Measurements from ENCODE around the gene CES5A.
"Not testable (repeated sequence)": the region's sequence is repeated elsewhere in the genome, so short reads cannot be mapped to it uniquely, and the experiment has no call there.

Gene CES5A

DNA sequence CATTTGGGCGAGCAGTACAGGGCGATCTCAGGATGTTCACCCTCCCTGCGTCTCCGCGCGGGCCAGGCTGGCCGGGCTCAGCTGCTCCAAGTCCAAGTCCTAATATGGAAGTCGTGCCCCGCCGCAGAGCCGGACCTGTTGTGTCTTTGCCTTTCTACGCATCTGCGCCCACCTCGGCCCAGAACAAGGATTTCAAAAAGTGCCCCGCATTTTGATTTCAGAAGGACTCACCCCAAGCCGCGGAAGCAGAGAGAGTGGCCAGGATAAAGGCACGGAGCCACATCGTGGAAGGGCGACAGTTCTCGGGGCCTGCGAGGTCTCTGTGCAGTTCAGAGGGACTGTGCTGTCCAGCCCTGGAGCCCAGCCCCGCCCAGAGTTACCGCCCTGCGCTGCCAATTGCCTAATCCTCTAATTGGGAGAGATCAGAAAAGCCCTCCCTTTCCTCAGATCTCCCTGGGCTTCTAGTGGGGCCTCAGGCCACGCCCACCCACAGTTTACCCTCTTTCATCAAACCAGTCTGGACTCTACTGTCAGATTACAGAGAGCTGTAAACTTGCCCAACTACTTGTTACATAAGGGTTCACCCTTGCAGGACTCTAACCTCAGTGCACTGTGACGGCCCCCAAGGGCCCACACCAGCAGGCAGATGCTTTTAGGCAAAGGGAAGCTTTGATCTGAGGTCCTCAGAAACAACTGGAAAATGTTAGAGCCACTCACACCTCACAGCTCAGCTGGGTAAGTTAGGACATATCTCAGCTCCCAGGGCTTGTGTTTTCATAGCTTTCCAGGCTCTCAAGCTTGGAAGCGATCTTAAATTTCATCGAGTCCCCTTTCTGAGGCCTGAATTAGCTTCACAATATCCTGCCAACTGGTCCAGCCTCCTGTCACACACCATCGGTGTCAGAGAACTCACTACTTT, 42.1 kb downstream of the CES5A start, which contains the start of gene CES1:
Gene CES1 (minus strand): TSS at position 324 of the 919 bp plus-strand sequence. CDS start 41 bp downstream, at position 283.
- peak in 1 of 2 experiments; percentile 43 for DNase-seq (ENCODE audit: low spot score in 2 of 2)
- H3K9me3 ChIP-seq = no peaks in the 10 kb centered on the region
- in situ Hi-C loops (cut with MboI; ENCODE audit: low sequenced_read_pairs) = no loop called here
- no peaks in the 10 kb centered on the region for H3K27me3 ChIP-seq (ENCODE audit: low read depth)
- no peak within 1 kb of the TSS for H3K4me3 ChIP-seq
- H3K4me1 ChIP-seq = no peaks in the 10 kb centered on the region
- no peaks in the 10 kb centered on the region for H3K36me3 ChIP-seq (replicated peaks)

DNA sequence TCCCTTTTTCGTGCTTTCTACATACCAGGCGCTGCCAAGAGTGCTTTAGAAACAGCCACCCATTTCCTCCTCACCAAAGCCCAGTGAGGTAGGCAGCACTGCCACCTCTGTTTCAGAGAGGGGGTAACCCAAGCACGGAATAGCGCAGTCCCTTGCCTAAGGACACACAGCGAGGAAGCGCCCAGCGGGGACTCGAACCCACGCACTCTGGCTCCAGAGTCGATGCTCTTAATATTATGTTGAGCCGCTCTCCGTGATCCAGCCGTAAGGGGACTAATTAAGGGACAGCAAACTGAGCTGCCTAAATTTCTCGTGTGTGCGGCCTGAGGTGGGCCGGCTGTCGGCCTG, 42.8 kb downstream of the CES5A start:
- Histone ChIP-seq H3K4me1 (no peaks in the 10 kb centered on the region), H3K36me3 (replicated peaks) (no peaks in the 10 kb centered on the region), H3K27me3 (ENCODE audit: low read depth) (no peaks in the 10 kb centered on the region), H3K9me3 (no peaks in the 10 kb centered on the region), H3K4me3 (no peak overlapping the region)
- no peak for DNase-seq (ENCODE audit: low spot score in 2 of 2)
- in situ Hi-C loops (cut with MboI; ENCODE audit: low sequenced_read_pairs) = no loop called here

DNA sequence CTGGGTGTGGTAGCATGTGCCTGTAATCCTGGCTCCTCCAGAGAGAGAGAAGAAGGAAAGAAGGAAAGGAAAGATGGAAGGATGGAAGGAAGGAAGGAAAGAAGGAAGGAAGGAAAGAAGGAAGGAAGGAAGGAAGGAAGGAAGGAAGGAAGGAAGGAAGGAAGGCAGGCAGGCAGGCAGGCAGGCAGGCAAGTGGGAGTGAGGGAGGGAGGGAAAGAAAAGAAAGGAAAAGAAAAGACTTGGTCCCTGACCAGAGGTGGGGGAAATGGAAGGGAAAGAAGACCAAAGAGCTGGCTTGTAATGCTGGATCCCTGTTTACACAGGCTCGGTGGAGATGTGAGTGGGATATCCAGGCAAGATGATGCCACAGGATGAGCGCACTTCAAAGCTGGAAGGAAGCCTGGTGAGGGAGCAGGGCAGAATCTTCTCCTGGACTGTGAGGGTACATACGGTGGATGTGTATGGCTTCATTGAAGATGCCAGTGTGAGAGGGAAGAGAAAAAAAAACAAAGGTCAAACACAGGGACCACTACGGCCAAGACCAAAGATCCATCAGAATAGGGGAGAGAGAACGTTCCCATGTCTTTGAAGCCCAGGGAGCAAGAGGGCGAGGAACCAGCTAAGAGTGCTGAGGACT, 44.4 kb downstream of the CES5A start:
- Histone ChIP-seq H3K4me1 (no peaks in the 10 kb centered on the region), H3K4me3 (no peak overlapping the region)
- in situ Hi-C loops (cut with MboI; ENCODE audit: low sequenced_read_pairs) = no loop called here

DNA sequence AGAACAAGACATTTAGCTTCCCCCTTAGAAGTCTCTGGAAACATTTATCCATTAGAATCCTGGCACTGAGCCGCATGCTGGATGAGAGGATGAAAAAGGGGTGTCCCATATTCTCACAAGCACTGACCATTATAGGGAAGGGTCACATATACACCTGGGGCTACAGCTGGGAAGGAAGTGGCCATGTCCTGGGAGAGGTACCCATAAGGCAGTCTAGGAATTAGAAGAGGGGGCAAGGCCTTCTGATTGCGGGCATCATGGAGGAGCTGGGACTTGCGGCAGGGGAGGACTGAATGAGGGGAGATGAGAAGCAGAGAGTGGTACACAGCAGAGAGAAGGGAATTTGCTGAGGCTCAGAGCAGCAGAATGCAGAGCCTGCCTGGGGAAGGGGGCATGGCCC, 45.9 kb downstream of the CES5A start:
- not testable (repeated sequence) for H3K36me3 ChIP-seq (replicated peaks); H3K4me3 ChIP-seq; DNase-seq (ENCODE audit: low spot score in 2 of 2); H3K27me3 ChIP-seq (ENCODE audit: low read depth); H3K9me3 ChIP-seq; H3K4me1 ChIP-seq
- in situ Hi-C loops (cut with MboI; ENCODE audit: low sequenced_read_pairs) = loop anchor here (10.0 kb wide), 1 partner anchor 54 kb away; no protein-coding TSS in a partner anchor

More for the DNA sequence above, 44.4 kb downstream of the CES5A start:
- H3K9me3 ChIP-seq = no peaks in the 10 kb centered on the region
- H3K27me3 ChIP-seq (ENCODE audit: low read depth) = no peaks in the 10 kb centered on the region
- H3K36me3 ChIP-seq (replicated peaks) = no peaks in the 10 kb centered on the region
- no peak for DNase-seq (ENCODE audit: low spot score in 2 of 2)

DNA sequence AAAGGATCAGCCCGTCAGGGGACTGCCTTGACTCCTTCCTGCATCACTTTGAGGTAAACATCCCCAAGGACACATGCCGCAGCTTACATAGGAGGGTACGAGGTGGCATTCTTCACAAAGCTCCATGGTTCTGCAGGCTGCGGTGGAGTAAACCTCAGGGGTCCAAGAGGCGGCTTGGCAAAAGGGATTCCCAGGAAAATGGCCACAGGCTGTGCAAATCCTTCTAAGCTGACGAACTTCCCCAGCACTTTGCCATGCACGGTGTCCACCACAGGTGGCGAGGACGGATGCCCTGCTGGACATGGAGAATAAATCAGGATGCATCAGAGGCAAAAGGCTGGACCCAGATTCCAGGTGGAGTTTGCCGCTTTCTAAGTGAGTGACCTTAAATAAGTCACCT, 46.5 kb downstream of the CES5A start:
- no peaks in the 10 kb centered on the region for H3K27me3 ChIP-seq (ENCODE audit: low read depth)
- H3K9me3 ChIP-seq = no peaks in the 10 kb centered on the region
- no peaks in the 10 kb centered on the region for H3K36me3 ChIP-seq (replicated peaks)
- in situ Hi-C loops (cut with MboI; ENCODE audit: low sequenced_read_pairs) = loop anchor here (10.0 kb wide), 1 partner anchor 54 kb away; no protein-coding TSS in a partner anchor
- H3K4me3 ChIP-seq = no peak overlapping the region
- no peak for DNase-seq (ENCODE audit: low spot score in 2 of 2)
- no peaks in the 10 kb centered on the region for H3K4me1 ChIP-seq

DNA sequence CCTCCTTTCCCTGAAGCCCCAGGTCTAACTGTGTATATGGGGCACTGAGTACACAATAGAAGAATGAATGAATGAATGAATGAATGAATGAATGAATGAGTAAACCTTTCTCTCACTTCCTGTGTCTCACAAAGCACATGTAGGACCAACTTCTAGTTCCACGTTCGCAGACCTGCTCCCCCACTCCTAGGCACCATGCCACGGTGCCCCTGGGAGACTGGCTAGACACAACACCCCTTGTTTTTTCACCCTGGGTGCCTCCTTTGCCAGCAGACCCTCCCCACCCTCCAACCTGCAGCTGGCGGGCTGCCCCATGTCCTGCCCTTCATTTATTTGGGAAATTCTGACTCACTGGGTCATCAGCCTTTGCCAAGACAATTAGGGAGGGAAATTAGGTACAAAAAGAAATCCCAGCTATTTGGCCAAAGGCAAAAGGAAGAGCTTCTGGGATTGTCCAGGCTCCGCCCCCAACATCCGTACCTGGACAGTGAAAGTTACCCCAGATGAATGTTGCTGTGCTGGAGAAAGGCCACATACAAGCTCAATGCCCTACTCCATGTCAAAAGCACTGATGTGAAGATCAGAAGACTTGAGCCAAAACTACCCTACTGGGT, 50.0 kb downstream of the CES5A start:
- Histone ChIP-seq H3K4me1 (no peaks in the 10 kb centered on the region), H3K36me3 (replicated peaks) (no peaks in the 10 kb centered on the region), H3K27me3 (ENCODE audit: low read depth) (no peaks in the 10 kb centered on the region), H3K4me3 (no peak overlapping the region), H3K9me3 (no peaks in the 10 kb centered on the region)
- DNase-seq (ENCODE audit: low spot score in 2 of 2) = no peak
- in situ Hi-C loops (cut with MboI; ENCODE audit: low sequenced_read_pairs) = loop anchor here (10.0 kb wide), 1 partner anchor 50 kb away; no protein-coding TSS in a partner anchor

DNA sequence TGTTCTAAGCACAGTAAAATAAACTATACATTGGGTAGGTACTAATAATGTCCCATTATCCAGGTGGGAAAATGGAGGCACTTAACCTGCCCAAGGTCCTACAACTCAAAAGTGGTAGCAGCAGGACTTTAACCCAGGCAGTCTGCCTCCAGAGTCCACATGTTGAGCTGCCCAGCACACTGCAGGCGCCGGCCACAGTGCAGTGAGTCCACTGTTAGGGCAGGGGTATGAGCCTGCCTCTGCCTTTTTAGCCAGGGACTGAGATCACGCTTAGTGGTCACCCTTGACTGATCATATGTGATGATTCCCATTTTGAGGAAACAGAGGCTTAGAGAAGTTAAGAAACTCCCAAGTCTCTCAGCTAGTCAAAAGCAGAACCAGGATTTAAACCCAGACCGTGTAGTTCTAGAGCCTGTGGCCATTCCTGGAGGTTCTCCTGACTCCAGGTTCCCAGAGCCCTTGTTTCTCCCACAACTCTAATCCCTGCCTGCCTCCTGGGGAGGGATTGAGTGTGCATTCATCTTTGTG, 50.6 kb downstream of the CES5A start:
- H3K4me1 ChIP-seq = no peaks in the 10 kb centered on the region
- H3K9me3 ChIP-seq = no peaks in the 10 kb centered on the region
- H3K36me3 ChIP-seq (replicated peaks) = no peaks in the 10 kb centered on the region
- DNase-seq (ENCODE audit: low spot score in 2 of 2) = no peak
- in situ Hi-C loops (cut with MboI; ENCODE audit: low sequenced_read_pairs) = loop anchor here (10.0 kb wide), 1 partner anchor 50 kb away; no protein-coding TSS in a partner anchor
- no peaks in the 10 kb centered on the region for H3K27me3 ChIP-seq (ENCODE audit: low read depth)
- no peak overlapping the region for H3K4me3 ChIP-seq

DNA sequence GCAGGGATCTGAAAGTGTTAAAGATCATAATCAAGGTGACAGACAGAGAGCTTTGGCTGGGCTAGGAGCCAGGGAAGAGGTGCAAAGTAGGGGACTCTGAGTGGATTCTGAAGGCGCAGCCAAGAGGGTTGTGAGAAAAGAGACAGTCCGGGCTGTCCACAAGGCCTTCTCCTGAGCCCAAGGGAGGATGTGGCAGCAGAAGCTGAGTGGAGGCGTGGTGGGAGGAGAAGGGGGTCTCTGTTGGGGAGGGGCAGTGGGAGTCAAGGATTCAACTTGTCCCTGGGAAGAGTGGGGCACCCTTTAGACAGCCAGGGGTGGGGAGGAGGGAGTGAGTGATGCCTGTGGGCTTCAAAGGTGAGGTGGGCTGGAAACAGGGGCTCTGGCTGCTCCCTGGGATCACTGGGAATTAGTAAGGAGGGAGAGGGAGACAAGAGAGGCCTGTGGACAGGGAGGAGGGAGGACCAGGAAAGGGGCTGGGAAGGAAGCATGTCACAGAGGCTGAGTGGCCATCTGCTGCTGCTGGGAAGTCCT, 52.8 kb downstream of the CES5A start:
- H3K9me3 ChIP-seq = no peaks in the 10 kb centered on the region
- no peaks in the 10 kb centered on the region for H3K27me3 ChIP-seq (ENCODE audit: low read depth)
- in situ Hi-C loops (cut with MboI; ENCODE audit: low sequenced_read_pairs) = loop anchor here (10.0 kb wide), 1 partner anchor 48 kb away; no protein-coding TSS in a partner anchor
- DNase-seq (ENCODE audit: low spot score in 2 of 2) = no peak
- H3K36me3 ChIP-seq (replicated peaks) = no peaks in the 10 kb centered on the region
- no peak overlapping the region for H3K4me3 ChIP-seq
- no peaks in the 10 kb centered on the region for H3K4me1 ChIP-seq

DNA sequence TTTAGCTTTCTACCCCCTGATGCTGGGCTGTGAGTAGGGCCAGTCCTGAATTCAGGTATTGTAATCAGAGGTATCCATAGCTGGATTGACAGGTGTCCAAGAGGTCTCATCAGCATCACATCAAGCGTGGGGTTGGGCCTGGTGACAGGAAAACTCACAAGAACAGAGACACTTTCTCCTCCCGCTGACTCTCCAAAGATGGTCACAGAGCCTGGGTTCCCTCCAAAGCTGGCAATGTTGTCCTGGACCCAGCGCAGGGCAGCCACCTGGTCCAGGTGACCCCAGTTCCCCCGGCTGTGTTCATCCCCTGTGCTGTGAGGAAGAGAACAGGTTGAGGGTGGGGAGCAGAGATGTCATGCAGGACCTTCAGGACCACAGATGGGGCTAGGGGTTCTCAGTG, 54.0 kb downstream of the CES5A start:
- no peak for DNase-seq (ENCODE audit: low spot score in 2 of 2)
- H3K4me3 ChIP-seq = no peak overlapping the region
- no peaks in the 10 kb centered on the region for H3K4me1 ChIP-seq
- no peaks in the 10 kb centered on the region for H3K27me3 ChIP-seq (ENCODE audit: low read depth)
- no peaks in the 10 kb centered on the region for H3K9me3 ChIP-seq
- in situ Hi-C loops (cut with MboI; ENCODE audit: low sequenced_read_pairs) = loop anchor here (10.0 kb wide), 1 partner anchor 46 kb away; no protein-coding TSS in a partner anchor
- no peaks in the 10 kb centered on the region for H3K36me3 ChIP-seq (replicated peaks)

DNA sequence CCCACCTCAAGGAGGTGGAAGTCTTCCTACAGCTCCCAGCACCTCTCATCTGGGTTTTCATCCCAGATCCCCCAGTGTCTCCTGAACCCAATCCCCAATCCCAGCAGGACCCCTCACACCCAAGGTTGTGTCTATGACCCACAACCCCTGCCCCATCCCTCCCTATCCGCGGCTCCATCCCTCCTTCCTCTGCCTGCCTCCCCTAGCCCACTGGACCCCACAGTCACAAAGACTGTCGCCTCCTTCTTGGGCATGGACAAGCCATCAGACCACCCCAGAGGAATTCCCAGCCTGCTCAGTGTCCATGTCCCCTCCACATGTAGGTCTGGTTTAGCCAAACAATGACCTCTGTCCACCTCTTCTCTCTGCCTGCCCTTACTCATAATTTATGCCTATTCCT, 54.6 kb downstream of the CES5A start:
- Histone ChIP-seq H3K9me3 (no peaks in the 10 kb centered on the region), H3K27me3 (ENCODE audit: low read depth) (no peaks in the 10 kb centered on the region), H3K36me3 (replicated peaks) (no peaks in the 10 kb centered on the region), H3K4me1 (no peaks in the 10 kb centered on the region), H3K4me3 (no peak overlapping the region)
- in situ Hi-C loops (cut with MboI; ENCODE audit: low sequenced_read_pairs) = loop anchor here (10.0 kb wide), 1 partner anchor 46 kb away; no protein-coding TSS in a partner anchor
- no peak for DNase-seq (ENCODE audit: low spot score in 2 of 2)

DNA sequence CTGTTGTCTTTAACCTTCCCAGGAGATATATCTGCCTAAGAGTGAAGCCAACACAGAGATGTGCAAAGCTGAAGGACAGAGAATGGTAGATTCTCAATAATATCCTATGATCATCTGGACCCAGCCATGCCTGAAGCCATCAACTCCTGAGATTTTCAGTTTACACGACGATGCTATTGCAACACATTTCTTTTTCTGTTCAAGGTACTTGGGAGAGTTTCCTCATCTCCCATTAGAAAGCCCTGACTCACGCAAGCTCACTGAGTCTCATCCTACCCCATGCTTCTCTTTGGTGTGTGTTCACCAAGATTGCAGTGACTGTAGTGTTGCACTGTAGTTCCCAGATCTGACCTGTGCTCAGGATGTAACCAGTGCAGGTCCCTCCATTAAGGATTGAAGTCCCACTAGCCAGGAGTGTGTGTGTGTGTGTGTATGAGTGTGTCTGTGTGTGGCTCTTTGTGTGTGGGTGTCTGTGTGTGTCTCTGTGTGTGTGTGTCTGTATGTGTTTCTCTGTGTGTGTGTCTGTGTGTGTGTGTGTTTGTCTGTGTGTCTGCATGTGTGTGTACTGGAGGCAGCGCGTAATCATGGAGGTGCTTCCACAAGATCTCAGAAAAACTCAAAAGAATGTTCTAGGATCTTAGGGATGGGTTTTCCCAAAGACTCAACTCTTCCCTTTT, 57.8 kb downstream of the CES5A start:
- in situ Hi-C loops (cut with MboI; ENCODE audit: low sequenced_read_pairs) = no loop called here
- Histone ChIP-seq H3K4me1 (no peaks in the 10 kb centered on the region), H3K9me3 (no peaks in the 10 kb centered on the region), H3K36me3 (replicated peaks) (no peaks in the 10 kb centered on the region), H3K4me3 (no peak overlapping the region), H3K27me3 (ENCODE audit: low read depth) (no peaks in the 10 kb centered on the region)
- no peak for DNase-seq (ENCODE audit: low spot score in 2 of 2)

DNA sequence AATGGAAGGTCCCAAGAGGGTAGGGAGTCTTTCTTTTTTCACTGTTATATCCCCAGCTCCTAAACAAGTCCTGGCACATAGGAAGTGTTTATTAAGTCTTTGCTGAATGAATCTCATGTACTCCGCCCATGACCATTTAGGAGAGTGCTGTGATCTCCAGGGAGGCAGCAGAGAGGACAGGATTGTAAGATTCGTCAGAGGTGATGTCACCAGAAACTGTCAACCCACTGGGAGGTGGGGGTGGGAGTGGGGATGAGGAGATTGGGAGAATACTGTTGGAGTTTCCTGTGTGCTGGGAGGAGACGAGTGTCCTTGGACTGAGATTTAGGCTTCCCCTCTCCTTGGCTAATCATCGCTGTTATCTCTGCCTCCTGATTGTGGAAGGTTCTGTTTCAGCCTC, 59.0 kb downstream of the CES5A start:
- H3K27me3 ChIP-seq (ENCODE audit: low read depth); DNase-seq (ENCODE audit: low spot score in 2 of 2); H3K4me1 ChIP-seq; H3K36me3 ChIP-seq (replicated peaks); H3K4me3 ChIP-seq; in situ Hi-C loops (cut with MboI; ENCODE audit: low sequenced_read_pairs); H3K9me3 ChIP-seq: not testable (repeated sequence)

DNA sequence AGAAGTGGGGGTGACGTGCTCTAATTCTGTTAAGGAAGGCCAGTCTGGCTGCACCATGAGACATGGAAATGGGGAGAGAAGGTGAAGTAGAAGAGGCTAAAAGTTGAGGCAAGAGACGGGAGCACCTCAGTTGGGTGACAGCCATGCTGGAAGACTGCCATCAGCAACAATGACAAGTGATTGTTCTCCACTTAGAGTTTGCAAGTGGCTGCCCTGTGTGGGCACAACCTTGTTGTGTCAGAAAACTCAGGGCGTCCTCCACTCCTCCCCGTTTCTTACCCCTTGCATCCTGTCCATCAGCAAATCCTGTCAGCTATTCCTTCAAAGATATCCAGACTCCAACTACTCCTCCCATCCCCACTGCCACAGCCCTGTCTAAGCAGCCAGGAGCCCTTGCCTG, 59.9 kb downstream of the CES5A start:
- in situ Hi-C loops (cut with MboI; ENCODE audit: low sequenced_read_pairs) = no loop called here
- Histone ChIP-seq H3K36me3 (replicated peaks) (no peaks in the 10 kb centered on the region), H3K4me3 (no peak overlapping the region), H3K4me1 (no peaks in the 10 kb centered on the region), H3K27me3 (ENCODE audit: low read depth) (no peaks in the 10 kb centered on the region), H3K9me3 (no peaks in the 10 kb centered on the region)
- no peak for DNase-seq (ENCODE audit: low spot score in 2 of 2)
